HepG2 (cell line): ENCODE measurements around the gene PAK6. TPM values are rescaled to one million over a fixed set of nuclear protein-coding genes. Genes with fewer than 3 reads are reported as not detected.

Experiments used
- ATF1 ChIP-seq: IDR thresholded peaks from 2 replicates; pipeline ENCODE4 v1.6.1; 2016; ENCODE audit warnings: mild to moderate bottlenecking, control low read depth
- CBFB ChIP-seq: sonication (generic); formaldehyde crosslinking; IDR thresholded peaks from 2 replicates; pipeline ENCODE4 v1.4.0; 2020; ENCODE audit warnings: missing genetic modification reagents
- CCDC6 ChIP-seq: sonication (generic); formaldehyde crosslinking; IDR thresholded peaks from 2 replicates; pipeline ENCODE4 v1.8.1; 2022; ENCODE audit warnings: mild to moderate bottlenecking, missing genetic modification reagents, moderate library complexity
- GABPB1 ChIP-seq: IDR thresholded peaks from 2 replicates; pipeline ENCODE4 v1.6.1; 2016; ENCODE audit warnings: mild to moderate bottlenecking, missing genetic modification reagents, moderate library complexity, missing compliant biosample characterization
- HMGXB4 ChIP-seq, 2 experiments: sonication (generic) in 1 of 2; formaldehyde crosslinking in 1 of 2; IDR thresholded peaks; 2 replicates each; pipeline versions ENCODE4 v1.4.0 to v1.6.1; 2018 to 2020; ENCODE audit warnings: missing genetic modification reagents in 2 of 2, borderline replicate concordance in 1 of 2, low read depth in 1 of 2, mild to moderate bottlenecking in 1 of 2, missing biosample characterization in 1 of 2
- KLF11 ChIP-seq: IDR thresholded peaks from 2 replicates; pipeline ENCODE4 v1.6.1; 2016; ENCODE audit warnings: missing compliant biosample characterization
- KLF16 ChIP-seq, 2 experiments: sonication (generic) in 1 of 2; formaldehyde crosslinking in 1 of 2; IDR thresholded peaks; 2 replicates each; pipeline versions ENCODE4 v1.6.1 to v1.8.0; 2016 to 2023; ENCODE audit warnings: missing genetic modification reagents in 2 of 2, missing compliant biosample characterization in 1 of 2
- MIER2 ChIP-seq: IDR thresholded peaks from 2 replicates; pipeline ENCODE4 v1.6.1; 2016; ENCODE audit warnings: missing biosample characterization, missing genetic modification reagents
- PAF1 ChIP-seq: IDR thresholded peaks from 2 replicates; pipeline ENCODE4 v1.6.1; 2016; ENCODE audit warnings: missing genetic modification reagents, missing compliant biosample characterization
- PITX1 ChIP-seq: sonication (generic); formaldehyde crosslinking; IDR thresholded peaks from 2 replicates; pipeline ENCODE4 v1.5.1; 2020; ENCODE audit warnings: mild to moderate bottlenecking, missing genetic modification reagents
- PRPF4 ChIP-seq: fragments of 200-400 bp; formaldehyde crosslinking; IDR thresholded peaks from 2 replicates; pipeline ENCODE4 v1.6.1; 2016; ENCODE audit warnings: low read length, low read depth; ENCODE audit not compliant: poor library complexity, severe bottlenecking
- SIX1 ChIP-seq: sonication (generic); formaldehyde crosslinking; IDR thresholded peaks from 2 replicates; pipeline ENCODE4 v1.4.0; 2020; ENCODE audit warnings: missing genetic modification reagents, borderline replicate concordance
- TEAD2 ChIP-seq: sonication (generic); formaldehyde crosslinking; IDR thresholded peaks from 2 replicates; pipeline ENCODE4 v1.9.0; 2021; ENCODE audit warnings: missing genetic modification reagents
- ZBTB44 ChIP-seq: sonication (generic); formaldehyde crosslinking; IDR thresholded peaks from 2 replicates; pipeline ENCODE4 v1.4.0; 2020; ENCODE audit warnings: missing genetic modification reagents
- ZFP37 ChIP-seq: sonication (generic); formaldehyde crosslinking; IDR thresholded peaks from 2 replicates; pipeline ENCODE4 v1.4.0; 2020; ENCODE audit warnings: missing genetic modification reagents, borderline replicate concordance
- ZNF549 ChIP-seq: sonication (generic); formaldehyde crosslinking; IDR thresholded peaks from 2 replicates; pipeline ENCODE4 v1.5.0; 2020; ENCODE audit warnings: missing genetic modification reagents
- ZNF556 ChIP-seq: sonication (generic); formaldehyde crosslinking; IDR thresholded peaks from 2 replicates; pipeline ENCODE4 v1.4.0; 2020; ENCODE audit warnings: mild to moderate bottlenecking, missing genetic modification reagents, borderline replicate concordance
- polyA plus RNA-seq, 8 experiments: library from polyadenylated mRNA; depleted of rRNA in 3 of 8; stranded (reverse) in 7 of 8; unstranded in 1 of 8; fragments of >200 nt; fragmentation: Illumina TruSeq in 4 of 8; extraction: Trizol in 4 of 8; gene quantifications; 2 replicates each; pipeline versions ENCODE4 v1.2.1 to v1.2.3, GENCODE V29; 2011 to 2016; ENCODE audit warnings: low read depth in 4 of 8, missing spikeins in 1 of 8, mixed read lengths in 1 of 8; ENCODE audit not compliant: insufficient read depth in 1 of 8
- total RNA-seq, 5 experiments: library from RNA; depleted of rRNA; stranded (reverse); fragments of >200 nt; fragmentation: Illumina TruSeq; extraction: Trizol; gene quantifications; 2 replicates each; pipeline ENCODE4 v1.2.3, GENCODE V29; 2016; ENCODE audit warnings: low read depth in 1 of 5
- TF ChIP-seq, protein P1 (sequence below): sonication (generic); formaldehyde crosslinking; IDR thresholded peaks from 2 replicates; pipeline ENCODE4 v1.8.1; 2023; ENCODE audit warnings: mild to moderate bottlenecking, missing genetic modification reagents
- TF ChIP-seq, protein P2 (sequence below): sonication (generic); formaldehyde crosslinking; IDR thresholded peaks from 2 replicates; pipeline ENCODE4 v1.4.0; 2020; ENCODE audit warnings: low read depth, mild to moderate bottlenecking, missing genetic modification reagents
- TF ChIP-seq, protein P3 (sequence below): sonication (generic); formaldehyde crosslinking; IDR thresholded peaks from 2 replicates; pipeline ENCODE4 v1.4.0; 2020; ENCODE audit warnings: missing genetic modification reagents, mild to moderate bottlenecking, borderline replicate concordance

Gene PAK6
- total and polyA plus RNA-seq, 2 of the 13 experiments (the other 11 are each of a cell fraction or from before 2014, with no cell fraction given) = 0.07 TPM; not detected in 1

DNA sequence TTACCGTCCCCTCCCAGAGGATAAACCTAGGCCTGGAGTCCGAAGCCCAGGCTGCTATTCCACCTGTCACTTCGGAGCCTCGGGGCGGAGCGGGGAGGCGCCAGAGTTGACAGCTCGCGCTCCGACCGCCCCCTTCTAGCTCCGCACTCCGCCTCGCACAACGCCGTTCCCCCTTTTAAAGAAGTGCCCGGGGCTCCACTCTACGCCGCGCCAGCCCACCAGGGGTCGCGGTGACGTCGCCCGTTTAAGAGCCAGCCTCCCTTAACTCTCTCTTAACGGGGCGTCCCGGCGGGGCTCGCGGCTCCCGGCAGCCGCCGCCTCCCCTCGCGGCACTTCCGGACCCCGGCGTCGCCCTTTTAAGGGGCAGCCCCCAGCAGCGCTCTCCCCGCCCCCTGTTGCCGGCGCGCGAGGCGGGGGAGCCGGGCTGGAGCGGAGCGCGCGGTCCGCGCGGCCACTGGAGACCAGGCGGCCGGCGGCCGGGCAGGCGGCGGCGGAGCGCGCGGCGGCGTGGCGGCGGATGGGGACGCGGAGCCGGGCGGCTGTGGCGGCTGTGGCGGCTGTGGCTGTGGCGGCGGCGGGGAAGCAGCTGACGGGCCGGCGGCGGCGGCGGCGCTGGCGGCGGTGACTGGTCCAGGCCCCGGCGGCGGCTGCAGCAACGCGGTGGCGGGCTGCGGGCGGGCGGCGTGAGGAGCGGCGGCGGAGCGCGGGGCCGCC lies 84.5 kb downstream of the PAK6 start, which contains the start of gene INAFM2 (continued):
- no peak for TF ChIP-seq SIX1 (CRISPR knock-in tag)
- TF ChIP-seq, protein P1, sequence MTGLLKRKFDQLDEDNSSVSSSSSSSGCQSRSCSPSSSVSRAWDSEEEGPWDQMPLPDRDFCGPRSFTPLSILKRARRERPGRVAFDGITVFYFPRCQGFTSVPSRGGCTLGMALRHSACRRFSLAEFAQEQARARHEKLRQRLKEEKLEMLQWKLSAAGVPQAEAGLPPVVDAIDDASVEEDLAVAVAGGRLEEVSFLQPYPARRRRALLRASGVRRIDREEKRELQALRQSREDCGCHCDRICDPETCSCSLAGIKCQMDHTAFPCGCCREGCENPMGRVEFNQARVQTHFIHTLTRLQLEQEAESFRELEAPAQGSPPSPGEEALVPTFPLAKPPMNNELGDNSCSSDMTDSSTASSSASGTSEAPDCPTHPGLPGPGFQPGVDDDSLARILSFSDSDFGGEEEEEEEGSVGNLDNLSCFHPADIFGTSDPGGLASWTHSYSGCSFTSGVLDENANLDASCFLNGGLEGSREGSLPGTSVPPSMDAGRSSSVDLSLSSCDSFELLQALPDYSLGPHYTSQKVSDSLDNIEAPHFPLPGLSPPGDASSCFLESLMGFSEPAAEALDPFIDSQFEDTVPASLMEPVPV (CRISPR knock-in tag) = no peak
- TF ChIP-seq PRPF4 = no peak
- no peak for TF ChIP-seq PAF1 (CRISPR knock-in tag)
- no peak for TF ChIP-seq ZBTB44
- TF ChIP-seq ZNF556 = 0 out of 2 replicates have a peak, but pooled peaks have one; percentile 25
- TF ChIP-seq ATF1 (CRISPR knock-in tag) = no peak
- peak; percentile 70; the same call in 1 of the 2 replicates for TF ChIP-seq CCDC6 (CRISPR knock-in tag)
- TF ChIP-seq ZNF549 (CRISPR knock-in tag) = no peak
- TF ChIP-seq, protein P2, sequence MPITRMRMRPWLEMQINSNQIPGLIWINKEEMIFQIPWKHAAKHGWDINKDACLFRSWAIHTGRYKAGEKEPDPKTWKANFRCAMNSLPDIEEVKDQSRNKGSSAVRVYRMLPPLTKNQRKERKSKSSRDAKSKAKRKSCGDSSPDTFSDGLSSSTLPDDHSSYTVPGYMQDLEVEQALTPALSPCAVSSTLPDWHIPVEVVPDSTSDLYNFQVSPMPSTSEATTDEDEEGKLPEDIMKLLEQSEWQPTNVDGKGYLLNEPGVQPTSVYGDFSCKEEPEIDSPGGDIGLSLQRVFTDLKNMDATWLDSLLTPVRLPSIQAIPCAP (CRISPR knock-in tag) = no peak
- no peak for TF ChIP-seq PITX1 (CRISPR knock-in tag)
- peak; percentile 32; the same call in 1 of the 2 replicates for TF ChIP-seq MIER2 (CRISPR knock-in tag)
- TF ChIP-seq KLF11 (CRISPR knock-in tag) = no peak
- TF ChIP-seq HMGXB4 (CRISPR knock-in tag; IDR thresholded peaks at IDR 0.05; ENCODE audit: borderline replicate concordance in 1 of 2, low read depth in 1 of 2) = peak; percentile 37 to 80; a peak in 3 of 4 replicates
- TF ChIP-seq KLF16 (CRISPR knock-in tag; IDR thresholded peaks at IDR 0.05) = peak in 1 of 2 experiments; percentile 62; a peak in 2 of 4 replicates
- peak; percentile 83 for TF ChIP-seq GABPB1 (CRISPR knock-in tag)
- TF ChIP-seq CBFB (CRISPR knock-in tag) = 0 out of 2 replicates have a peak, but pooled peaks have one; percentile 35
- 0 out of 2 replicates have a peak, but pooled peaks have one; percentile 70 for TF ChIP-seq ZFP37 (CRISPR knock-in tag)
- TF ChIP-seq TEAD2 (CRISPR knock-in tag) = peak; percentile 73; the same call in 1 of the 2 replicates
- TF ChIP-seq, protein P3, sequence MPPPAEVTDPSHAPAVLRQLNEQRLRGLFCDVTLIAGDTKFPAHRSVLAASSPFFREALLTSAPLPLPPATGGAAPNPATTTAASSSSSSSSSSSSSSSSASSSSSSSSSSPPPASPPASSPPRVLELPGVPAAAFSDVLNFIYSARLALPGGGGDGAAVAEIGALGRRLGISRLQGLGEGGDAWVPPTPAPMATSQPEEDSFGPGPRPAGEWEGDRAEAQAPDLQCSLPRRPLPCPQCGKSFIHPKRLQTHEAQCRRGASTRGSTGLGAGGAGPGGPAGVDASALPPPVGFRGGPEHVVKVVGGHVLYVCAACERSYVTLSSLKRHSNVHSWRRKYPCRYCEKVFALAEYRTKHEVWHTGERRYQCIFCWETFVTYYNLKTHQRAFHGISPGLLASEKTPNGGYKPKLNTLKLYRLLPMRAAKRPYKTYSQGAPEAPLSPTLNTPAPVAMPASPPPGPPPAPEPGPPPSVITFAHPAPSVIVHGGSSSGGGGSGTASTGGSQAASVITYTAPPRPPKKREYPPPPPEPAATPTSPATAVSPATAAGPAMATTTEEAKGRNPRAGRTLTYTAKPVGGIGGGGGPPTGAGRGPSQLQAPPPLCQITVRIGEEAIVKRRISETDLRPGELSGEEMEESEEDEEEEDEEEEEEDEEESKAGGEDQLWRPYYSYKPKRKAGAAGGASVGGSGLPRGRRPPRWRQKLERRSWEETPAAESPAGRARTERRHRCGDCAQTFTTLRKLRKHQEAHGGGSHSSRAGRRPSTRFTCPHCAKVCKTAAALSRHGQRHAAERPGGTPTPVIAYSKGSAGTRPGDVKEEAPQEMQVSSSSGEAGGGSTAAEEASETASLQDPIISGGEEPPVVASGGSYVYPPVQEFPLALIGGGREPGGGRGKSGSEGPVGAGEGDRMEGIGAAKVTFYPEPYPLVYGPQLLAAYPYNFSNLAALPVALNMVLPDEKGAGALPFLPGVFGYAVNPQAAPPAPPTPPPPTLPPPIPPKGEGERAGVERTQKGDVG (CRISPR knock-in tag) = no peak
